Glutamatergic neuron (in vitro differentiated cells): ENCODE data around the gene IL1RL2. TPM values are rescaled to one million over a fixed set of nuclear protein-coding genes. Genes with fewer than 3 reads are reported as not detected.

Experiments
- DNase-seq: peaks from one replicate; pipeline ENCODE4 v3.0.0; 2022
- H3K27ac Mint-ChIP-seq: one replicate; pipeline ENCODE4 v1.8.0; 2020; ENCODE audit warnings: mild to moderate bottlenecking, mixed read lengths, inconsistent platforms; ENCODE audit not compliant: unreplicated experiment
- H3K27me3 Mint-ChIP-seq: one replicate; pipeline ENCODE4 v1.8.0; 2020; ENCODE audit warnings: mild to moderate bottlenecking, moderate library complexity, mixed read lengths, inconsistent platforms; ENCODE audit not compliant: unreplicated experiment
- H3K36me3 Mint-ChIP-seq: one replicate; pipeline ENCODE4 v1.8.0; 2020; ENCODE audit warnings: mild to moderate bottlenecking, mixed read lengths, inconsistent platforms; ENCODE audit not compliant: unreplicated experiment
- H3K4me1 Mint-ChIP-seq: one replicate; pipeline ENCODE4 v1.8.0; 2020; ENCODE audit warnings: mild to moderate bottlenecking, low read depth, mixed read lengths, inconsistent platforms; ENCODE audit not compliant: unreplicated experiment
- H3K4me3 Mint-ChIP-seq: one replicate; pipeline ENCODE4 v1.8.0; 2020; ENCODE audit warnings: mild to moderate bottlenecking, mixed read lengths, inconsistent platforms; ENCODE audit not compliant: unreplicated experiment
- H3K9me3 Mint-ChIP-seq: one replicate; pipeline ENCODE4 v1.8.0; 2020; ENCODE audit warnings: mild to moderate bottlenecking, moderate library complexity, mixed read lengths, inconsistent platforms; ENCODE audit not compliant: unreplicated experiment
- total RNA-seq: library from RNA; stranded (reverse); fragmentation: NEBNext Ultra II Directional; extraction: Animal tissue kit (Norgen Biotek cat#: 25700); gene quantifications from one replicate; pipeline ENCODE4 v1.2.1, GENCODE V29; 2021; ENCODE audit not compliant: unreplicated experiment
- TF ChIP-seq, protein P1 (sequence below): fragments of 200-600 bp; sonication (generic); IDR thresholded peaks from one replicate; pipeline ENCODE4 v1.5.0; 2021; ENCODE audit not compliant: partially characterized antibody, unreplicated experiment

IL1RL2 gene
- total RNA-seq, 1 donor from 2014 or later: not detected

DNA sequence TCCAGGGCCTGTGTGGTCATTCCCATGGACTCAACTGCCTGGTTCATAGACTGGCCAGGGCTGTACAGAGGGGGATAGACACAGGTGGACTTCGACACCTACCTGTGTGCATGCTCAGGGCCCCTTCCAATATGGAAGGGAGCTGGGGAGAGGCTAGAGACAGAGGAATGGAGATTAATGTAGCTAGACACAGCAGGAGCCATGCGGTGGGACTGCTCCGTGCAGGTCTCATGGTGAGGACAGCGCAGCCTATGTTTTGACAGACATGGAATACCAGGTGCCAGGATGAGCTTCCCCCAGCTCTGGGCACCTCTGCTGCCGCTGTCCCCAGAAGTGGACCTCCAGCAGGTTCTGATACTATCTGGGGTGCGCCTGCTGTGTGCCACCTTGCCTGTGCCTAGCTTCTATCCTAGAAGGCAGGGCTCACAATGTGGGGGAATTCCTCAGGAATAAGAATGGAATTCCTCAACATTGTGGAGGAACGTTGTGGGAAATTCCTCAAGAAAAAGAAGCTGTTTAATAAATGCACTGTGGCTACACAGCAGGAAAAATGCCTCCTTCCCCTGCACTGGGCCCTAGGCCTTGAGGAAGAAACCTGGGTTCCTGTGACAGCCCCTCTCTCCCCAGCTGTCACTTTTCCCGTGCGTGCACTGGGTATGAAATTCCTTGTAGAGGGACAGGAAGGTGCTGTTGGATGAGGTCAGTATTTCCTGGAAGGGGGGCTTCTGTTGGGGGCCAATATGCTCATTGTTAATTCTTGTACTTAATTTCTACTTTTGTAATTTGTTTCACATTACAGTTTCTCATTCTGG, 37.0 kb upstream of the IL1RL2 start:
- peaks cover 3% of the 10 kb centered on the region for H3K9me3 Mint-ChIP-seq
- H3K4me1 Mint-ChIP-seq: no peaks in the 10 kb centered on the region
- H3K36me3 Mint-ChIP-seq: peaks cover 6% of the 10 kb centered on the region
- DNase-seq: no peak
- no peak overlapping the region for H3K27ac Mint-ChIP-seq
- no peak overlapping the region for H3K4me3 Mint-ChIP-seq
- TF ChIP-seq, protein P1, sequence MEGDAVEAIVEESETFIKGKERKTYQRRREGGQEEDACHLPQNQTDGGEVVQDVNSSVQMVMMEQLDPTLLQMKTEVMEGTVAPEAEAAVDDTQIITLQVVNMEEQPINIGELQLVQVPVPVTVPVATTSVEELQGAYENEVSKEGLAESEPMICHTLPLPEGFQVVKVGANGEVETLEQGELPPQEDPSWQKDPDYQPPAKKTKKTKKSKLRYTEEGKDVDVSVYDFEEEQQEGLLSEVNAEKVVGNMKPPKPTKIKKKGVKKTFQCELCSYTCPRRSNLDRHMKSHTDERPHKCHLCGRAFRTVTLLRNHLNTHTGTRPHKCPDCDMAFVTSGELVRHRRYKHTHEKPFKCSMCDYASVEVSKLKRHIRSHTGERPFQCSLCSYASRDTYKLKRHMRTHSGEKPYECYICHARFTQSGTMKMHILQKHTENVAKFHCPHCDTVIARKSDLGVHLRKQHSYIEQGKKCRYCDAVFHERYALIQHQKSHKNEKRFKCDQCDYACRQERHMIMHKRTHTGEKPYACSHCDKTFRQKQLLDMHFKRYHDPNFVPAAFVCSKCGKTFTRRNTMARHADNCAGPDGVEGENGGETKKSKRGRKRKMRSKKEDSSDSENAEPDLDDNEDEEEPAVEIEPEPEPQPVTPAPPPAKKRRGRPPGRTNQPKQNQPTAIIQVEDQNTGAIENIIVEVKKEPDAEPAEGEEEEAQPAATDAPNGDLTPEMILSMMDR: no peak
- H3K27me3 Mint-ChIP-seq: no peaks in the 10 kb centered on the region

DNA sequence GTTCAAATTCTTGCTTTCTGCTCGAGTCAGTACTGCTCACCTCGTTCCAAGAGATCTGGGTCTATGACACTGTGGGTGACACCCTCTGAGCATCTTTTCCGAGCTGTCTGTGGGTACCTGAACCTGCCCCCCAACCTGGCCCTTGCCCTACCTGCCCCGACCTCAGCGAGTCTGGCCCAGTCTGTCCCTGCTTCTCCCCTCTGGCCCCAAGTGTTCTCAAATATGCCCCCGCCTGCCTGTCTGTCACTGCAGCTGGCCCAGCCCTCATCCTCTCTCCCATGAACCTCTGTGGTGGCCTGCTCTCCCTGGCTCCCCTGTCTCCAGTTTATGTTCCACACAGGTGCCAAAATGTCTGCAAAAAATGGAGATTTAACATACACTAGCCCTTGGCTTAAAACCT, 32.5 kb upstream of the IL1RL2 start:
- Mint-ChIP-seq H3K9me3 (peaks cover 3% of the 10 kb centered on the region), H3K4me3 (no peak overlapping the region), H3K36me3 (no peaks in the 10 kb centered on the region), H3K4me1 (no peaks in the 10 kb centered on the region), H3K27ac (no peak overlapping the region), H3K27me3 (no peaks in the 10 kb centered on the region)
- DNase-seq: no peak
- TF ChIP-seq, protein P1: no peak

DNA sequence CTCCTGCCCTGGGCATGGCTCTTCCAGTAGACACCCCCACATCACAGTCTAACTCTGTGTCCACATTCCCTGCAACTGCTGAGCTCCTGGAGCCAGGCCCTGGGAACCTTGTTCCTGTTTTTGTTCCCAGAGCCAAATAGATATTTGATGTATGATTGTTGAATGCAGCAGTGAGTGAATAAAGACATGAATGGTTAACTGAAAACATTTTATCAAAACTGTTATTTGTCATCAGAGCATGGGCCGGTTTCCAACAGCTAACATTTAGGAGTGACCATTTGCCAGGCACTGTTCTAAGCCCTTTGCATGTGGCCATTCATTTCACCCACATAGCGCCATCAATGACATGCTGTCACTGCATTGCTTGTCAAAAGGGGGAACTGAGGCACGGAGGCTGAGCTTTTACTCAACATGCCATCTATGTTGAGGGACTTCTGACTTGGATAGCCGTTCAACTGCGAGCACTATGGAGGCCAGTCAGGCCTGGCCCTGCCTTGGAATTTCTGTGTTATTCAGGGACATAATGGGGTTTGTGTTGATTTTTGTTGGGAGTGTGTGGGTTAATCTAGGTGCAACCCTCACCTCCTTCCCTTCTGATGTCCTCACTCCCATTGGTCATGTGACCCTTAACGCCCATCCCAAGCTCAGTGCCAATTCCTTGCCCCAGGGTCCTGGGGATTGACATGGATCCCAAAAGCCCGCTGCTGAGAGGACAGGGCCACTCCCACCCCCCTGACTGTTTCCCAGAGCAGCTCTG, 31.7 kb upstream of the IL1RL2 start:
- DNase-seq: no peak
- Mint-ChIP-seq H3K27ac (no peak overlapping the region), H3K9me3 (peaks cover 3% of the 10 kb centered on the region), H3K27me3 (no peaks in the 10 kb centered on the region), H3K4me1 (no peaks in the 10 kb centered on the region), H3K36me3 (no peaks in the 10 kb centered on the region), H3K4me3 (no peak overlapping the region)
- TF ChIP-seq, protein P1: no peak

DNA sequence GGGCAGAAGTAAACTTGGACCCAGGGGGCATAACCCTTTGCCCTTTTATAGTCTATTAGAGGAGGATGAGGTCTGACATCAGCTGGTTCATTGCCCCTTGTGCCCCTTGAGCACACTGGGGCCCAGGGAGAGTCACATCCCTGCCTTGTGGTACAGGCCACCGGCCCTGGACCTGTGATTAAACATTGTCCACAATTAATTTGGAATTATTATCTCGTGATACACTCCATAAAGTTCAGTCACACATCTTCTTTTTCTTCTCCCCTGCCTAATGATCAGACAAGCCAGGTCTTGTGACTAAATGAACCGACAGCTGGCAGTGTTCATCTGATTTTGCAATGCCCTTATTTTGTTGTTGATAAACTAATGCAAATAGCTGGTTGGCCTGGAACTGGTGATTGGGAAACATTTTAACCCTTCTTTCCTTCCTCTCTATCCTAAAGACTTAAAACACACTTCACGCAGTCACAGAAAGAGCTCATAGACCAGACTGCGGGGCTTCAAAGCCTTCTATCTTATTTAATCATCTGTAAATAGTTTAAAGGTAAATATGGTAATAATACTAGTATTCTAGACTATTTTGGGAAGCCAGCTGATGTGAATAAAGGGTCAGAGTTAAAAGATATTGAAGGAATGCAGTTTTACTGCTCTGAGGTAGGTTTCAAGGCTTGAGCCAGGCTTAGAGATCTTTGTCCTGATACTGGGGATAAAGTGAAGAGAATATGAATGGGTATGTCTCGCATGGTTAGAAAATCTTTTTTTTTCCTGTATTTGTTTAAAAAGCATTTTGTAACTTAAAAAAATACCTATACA, 30.9 kb upstream of the IL1RL2 start:
- TF ChIP-seq, protein P1: no peak
- no peaks in the 10 kb centered on the region for H3K36me3 Mint-ChIP-seq
- H3K27me3 Mint-ChIP-seq: peaks cover 3% of the 10 kb centered on the region
- DNase-seq: no peak
- no peak overlapping the region for H3K4me3 Mint-ChIP-seq
- peaks cover 3% of the 10 kb centered on the region for H3K9me3 Mint-ChIP-seq
- peaks cover 2% of the 10 kb centered on the region for H3K4me1 Mint-ChIP-seq
- no peak overlapping the region for H3K27ac Mint-ChIP-seq
